ENCODE measurements around the gene CDKL5. TPM values are rescaled to one million over a fixed set of nuclear protein-coding genes. Genes with fewer than 3 reads are reported as not detected.

CDKL5 gene
- total RNA-seq, 1 experiment from 2014 or later = 1.2 TPM

GRCh38 chrX:18666614-18667013 lies 241.2 kb downstream of the CDKL5 start:
- no TSS peak for BruUV-seq (replicated peaks)
- ATAC-seq = no peak
- CTCF ChIA-PET = no interaction called here

DNA sequence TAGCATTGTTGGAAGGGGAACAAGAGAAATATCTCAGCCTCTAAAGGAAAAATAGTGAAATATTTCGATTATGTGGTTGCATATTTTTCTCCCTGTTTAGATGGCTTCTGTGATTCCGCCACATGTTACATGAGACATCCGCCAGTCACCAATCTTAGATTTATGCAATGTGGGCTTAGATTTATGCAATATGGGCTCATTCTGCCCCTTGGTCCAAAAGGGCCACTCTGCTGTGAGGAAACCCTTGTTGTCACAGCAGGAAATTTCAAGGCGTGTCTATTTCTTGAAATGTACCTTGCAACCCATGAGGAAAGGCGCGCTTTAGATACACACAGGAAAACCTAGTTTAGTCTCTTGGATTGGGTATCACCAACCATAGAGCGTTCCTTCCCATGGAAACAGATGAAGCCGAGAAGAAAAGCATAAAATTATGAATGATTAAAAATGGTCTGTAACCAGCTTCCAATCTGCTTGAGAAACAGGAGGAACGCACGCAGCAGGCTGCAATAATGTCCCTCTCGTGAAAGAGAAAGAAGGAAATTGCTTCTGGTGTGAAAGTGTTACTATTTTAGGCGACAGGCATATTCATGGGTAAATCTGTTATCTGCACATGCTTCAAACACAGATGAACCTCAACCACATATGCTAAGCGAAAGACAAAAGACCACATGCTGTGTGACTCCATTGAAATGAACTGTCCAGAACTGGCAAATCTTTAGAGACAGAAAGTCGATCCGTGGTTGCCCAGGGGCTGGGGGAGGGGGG lies 242.8 kb downstream of the CDKL5 start:
- intact Hi-C loops (cut with micrococcal nuclease; ENCODE audit: unreplicated experiment) = no loop called here
- no peak for DNase-seq (ENCODE audit: low read depth, low spot score)
- Histone ChIP-seq H3K4me1 (ENCODE audit: control insufficient read depth, insufficient read depth, low read length) (no peaks in the 10 kb centered on the region), H3K9me3 (ENCODE audit: control insufficient read depth, insufficient read depth, low read depth, low read length) (no peaks in the 10 kb centered on the region), H3K4me3 (ENCODE audit: low read depth in 2 of 2, low read length in 2 of 2) (no peak overlapping the region), H3K27me3 (ENCODE audit: control insufficient read depth, insufficient read depth, low read length) (no peaks in the 10 kb centered on the region), H3K36me3 (ENCODE audit: control insufficient read depth, insufficient read depth, low read length) (no peaks in the 10 kb centered on the region), H3K27ac (ENCODE audit: low read length) (no peak overlapping the region)
- in situ Hi-C loops (cut with HindIII; ENCODE audit: low pct_unique_long_range_greater_than_20kb, low sequenced_read_pairs) = no loop called here
- ChIA-PET POLR2A (no interaction called here), CTCF (no interaction called here)
- no TSS peak for BruUV-seq (replicated peaks)
- no peak for ATAC-seq
- TF ChIP-seq POLR2AphosphoS5 (IDR thresholded peaks at IDR 0.05; ENCODE audit: low read depth, low read length) (no peak), SIN3A (IDR thresholded peaks at IDR 0.05; ENCODE audit: borderline replicate concordance, insufficient read depth, low read depth, low read length) (no peak), REST (IDR thresholded peaks at IDR 0.05; ENCODE audit: insufficient read depth in 1 of 2, low read depth in 2 of 2, low read length in 1 of 2) (no peak), TCF7L2 (IDR thresholded peaks at IDR 0.05; ENCODE audit: low read depth, low read length) (no peak), CTCF (IDR thresholded peaks at IDR 0.05) (no peak)

More at GRCh38 chrX:18666614-18667013, 241.2 kb downstream of the CDKL5 start:
- in situ Hi-C loops (cut with HindIII; ENCODE audit: low pct_unique_long_range_greater_than_20kb, low sequenced_read_pairs) = no loop called here
- DNase-seq (ENCODE audit: low read depth, low spot score) = no peak
- Histone ChIP-seq H3K9me3 (ENCODE audit: control insufficient read depth, insufficient read depth, low read depth, low read length) (no peaks in the 10 kb centered on the region), H3K27me3 (ENCODE audit: control insufficient read depth, insufficient read depth, low read length) (no peaks in the 10 kb centered on the region), H3K4me3 (ENCODE audit: low read depth in 2 of 2, low read length in 2 of 2) (no peak overlapping the region), H3K4me1 (ENCODE audit: control insufficient read depth, insufficient read depth, low read length) (no peaks in the 10 kb centered on the region), H3K27ac (ENCODE audit: low read length) (no peak overlapping the region), H3K36me3 (ENCODE audit: control insufficient read depth, insufficient read depth, low read length) (no peaks in the 10 kb centered on the region)
- TF ChIP-seq POLR2AphosphoS5 (IDR thresholded peaks at IDR 0.05; ENCODE audit: low read depth, low read length) = no peak
- TF ChIP-seq TCF7L2 (IDR thresholded peaks at IDR 0.05; ENCODE audit: low read depth, low read length) = no peak
- TF ChIP-seq REST (IDR thresholded peaks at IDR 0.05; ENCODE audit: insufficient read depth in 1 of 2, low read depth in 2 of 2, low read length in 1 of 2) = no peak
- no peak for TF ChIP-seq CTCF (IDR thresholded peaks at IDR 0.05)
- no peak for TF ChIP-seq SIN3A (IDR thresholded peaks at IDR 0.05; ENCODE audit: borderline replicate concordance, insufficient read depth, low read depth, low read length)
- intact Hi-C loops (cut with micrococcal nuclease; ENCODE audit: unreplicated experiment) = no loop called here
- POLR2A ChIA-PET = no interaction called here

All from Panc1 (cell line).